ENCODE data around the gene GRIA2.

GRIA2 gene

GRCh38 chr4:157293673-157294072 is 73.1 kb downstream of the GRIA2 start:
- H3K36me3 ChIP-seq (ENCODE audit: control insufficient read depth, insufficient read depth, low read length) = no peaks in the 10 kb centered on the region
- no peaks in the 10 kb centered on the region for H3K27me3 ChIP-seq (ENCODE audit: control insufficient read depth, insufficient read depth, low read length)
- H3K27ac ChIP-seq (ENCODE audit: low read length) = no peak overlapping the region
- no peaks in the 10 kb centered on the region for H3K4me1 ChIP-seq (ENCODE audit: control insufficient read depth, insufficient read depth, low read length)
- no CpG with 5 or more reads among the region's 4 CpGs for WGBS (ENCODE audit: insufficient coverage, insufficient read length)
- H3K9me3 ChIP-seq (ENCODE audit: control insufficient read depth, insufficient read depth, low read length) = no peaks in the 10 kb centered on the region
- no peak for DNase-seq (ENCODE audit: low read depth, low spot score)
- H3K4me3 ChIP-seq (ENCODE audit: low read length) = no peak overlapping the region

GRCh38 chr4:157294575-157294974 is 74.0 kb downstream of the GRIA2 start:
- Histone ChIP-seq H3K27me3 (ENCODE audit: control insufficient read depth, insufficient read depth, low read length) (no peaks in the 10 kb centered on the region), H3K9me3 (ENCODE audit: control insufficient read depth, insufficient read depth, low read length) (no peaks in the 10 kb centered on the region), H3K27ac (ENCODE audit: low read length) (no peak overlapping the region), H3K36me3 (ENCODE audit: control insufficient read depth, insufficient read depth, low read length) (no peaks in the 10 kb centered on the region), H3K4me3 (ENCODE audit: low read length) (no peak overlapping the region), H3K4me1 (ENCODE audit: control insufficient read depth, insufficient read depth, low read length) (no peaks in the 10 kb centered on the region)
- no peak for DNase-seq (ENCODE audit: low read depth, low spot score)
- no CpG with 5 or more reads among the region's 2 CpGs for WGBS (ENCODE audit: insufficient coverage, insufficient read length)

- no peaks in the 10 kb centered on the region for H3K27me3 ChIP-seq (ENCODE audit: control insufficient read depth, insufficient read depth, low read length)
- no peaks in the 10 kb centered on the region for H3K4me1 ChIP-seq (ENCODE audit: control insufficient read depth, insufficient read depth, low read length)
- no CpG with 5 or more reads among the region's 2 CpGs for WGBS (ENCODE audit: insufficient coverage, insufficient read length)
- no peak for DNase-seq (ENCODE audit: low read depth, low spot score)
- H3K9me3 ChIP-seq (ENCODE audit: control insufficient read depth, insufficient read depth, low read length) = no peaks in the 10 kb centered on the region
- no peak overlapping the region for H3K27ac ChIP-seq (ENCODE audit: low read length)
- no peaks in the 10 kb centered on the region for H3K36me3 ChIP-seq (ENCODE audit: control insufficient read depth, insufficient read depth, low read length)
- no peak overlapping the region for H3K4me3 ChIP-seq (ENCODE audit: low read length)
These were observed 80.2 kb downstream of the GRIA2 start for GRCh38 chr4:157300701-157301100.

- Histone ChIP-seq H3K9me3 (ENCODE audit: control insufficient read depth, insufficient read depth, low read length) (no peaks in the 10 kb centered on the region), H3K27ac (ENCODE audit: low read length) (no peak overlapping the region), H3K4me3 (ENCODE audit: low read length) (no peak overlapping the region), H3K27me3 (ENCODE audit: control insufficient read depth, insufficient read depth, low read length) (no peaks in the 10 kb centered on the region), H3K4me1 (ENCODE audit: control insufficient read depth, insufficient read depth, low read length) (no peaks in the 10 kb centered on the region), H3K36me3 (ENCODE audit: control insufficient read depth, insufficient read depth, low read length) (no peaks in the 10 kb centered on the region)
- no CpG with 5 or more reads among the region's 6 CpGs for WGBS (ENCODE audit: insufficient coverage, insufficient read length)
- DNase-seq (ENCODE audit: low read depth, low spot score) = no peak
These were observed 83.0 kb downstream of the GRIA2 start for GRCh38 chr4:157303471-157303960.

GRCh38 chr4:157304769-157305168 is 84.2 kb downstream of the GRIA2 start:
- DNase-seq (ENCODE audit: low read depth, low spot score) = no peak
- Histone ChIP-seq H3K4me3 (ENCODE audit: low read length) (no peak overlapping the region), H3K36me3 (ENCODE audit: control insufficient read depth, insufficient read depth, low read length) (no peaks in the 10 kb centered on the region), H3K27ac (ENCODE audit: low read length) (no peak overlapping the region), H3K4me1 (ENCODE audit: control insufficient read depth, insufficient read depth, low read length) (no peaks in the 10 kb centered on the region), H3K27me3 (ENCODE audit: control insufficient read depth, insufficient read depth, low read length) (no peaks in the 10 kb centered on the region), H3K9me3 (ENCODE audit: control insufficient read depth, insufficient read depth, low read length) (no peaks in the 10 kb centered on the region)
- no CpG with 5 or more reads among the region's 5 CpGs for WGBS (ENCODE audit: insufficient coverage, insufficient read length)

GRCh38 chr4:157312702-157313101 is 92.2 kb downstream of the GRIA2 start:
- DNase-seq (ENCODE audit: low read depth, low spot score) = no peak
- no peaks in the 10 kb centered on the region for H3K36me3 ChIP-seq (ENCODE audit: control insufficient read depth, insufficient read depth, low read length)
- no peak overlapping the region for H3K27ac ChIP-seq (ENCODE audit: low read length)
- WGBS (ENCODE audit: insufficient coverage, insufficient read length) = no CpG with 5 or more reads among the region's 5 CpGs
- H3K9me3 ChIP-seq (ENCODE audit: control insufficient read depth, insufficient read depth, low read length) = no peaks in the 10 kb centered on the region
- no peaks in the 10 kb centered on the region for H3K4me1 ChIP-seq (ENCODE audit: control insufficient read depth, insufficient read depth, low read length)
- no peaks in the 10 kb centered on the region for H3K27me3 ChIP-seq (ENCODE audit: control insufficient read depth, insufficient read depth, low read length)
- no peak overlapping the region for H3K4me3 ChIP-seq (ENCODE audit: low read length)

GRCh38 chr4:157314906-157315305 is 94.4 kb downstream of the GRIA2 start:
- H3K4me3 ChIP-seq (ENCODE audit: low read length) = no peak overlapping the region
- H3K4me1 ChIP-seq (ENCODE audit: control insufficient read depth, insufficient read depth, low read length) = no peaks in the 10 kb centered on the region
- WGBS (ENCODE audit: insufficient coverage, insufficient read length) = no CpG with 5 or more reads among the region's 1 CpG
- no peak for DNase-seq (ENCODE audit: low read depth, low spot score)
- no peaks in the 10 kb centered on the region for H3K27me3 ChIP-seq (ENCODE audit: control insufficient read depth, insufficient read depth, low read length)
- H3K9me3 ChIP-seq (ENCODE audit: control insufficient read depth, insufficient read depth, low read length) = no peaks in the 10 kb centered on the region
- no peaks in the 10 kb centered on the region for H3K36me3 ChIP-seq (ENCODE audit: control insufficient read depth, insufficient read depth, low read length)
- H3K27ac ChIP-seq (ENCODE audit: low read length) = no peak overlapping the region

GRCh38 chr4:157315968-157316367 is 95.4 kb downstream of the GRIA2 start:
- no peak for DNase-seq (ENCODE audit: low read depth, low spot score)
- Histone ChIP-seq H3K4me1 (ENCODE audit: control insufficient read depth, insufficient read depth, low read length) (no peaks in the 10 kb centered on the region), H3K36me3 (ENCODE audit: control insufficient read depth, insufficient read depth, low read length) (no peaks in the 10 kb centered on the region), H3K27me3 (ENCODE audit: control insufficient read depth, insufficient read depth, low read length) (no peaks in the 10 kb centered on the region), H3K27ac (ENCODE audit: low read length) (no peak overlapping the region), H3K4me3 (ENCODE audit: low read length) (no peak overlapping the region), H3K9me3 (ENCODE audit: control insufficient read depth, insufficient read depth, low read length) (no peaks in the 10 kb centered on the region)
- WGBS (ENCODE audit: insufficient coverage, insufficient read length) = no CpG with 5 or more reads among the region's 1 CpG

- Histone ChIP-seq H3K9me3 (ENCODE audit: control insufficient read depth, insufficient read depth, low read length) (no peaks in the 10 kb centered on the region), H3K4me3 (ENCODE audit: low read length) (no peak overlapping the region), H3K27me3 (ENCODE audit: control insufficient read depth, insufficient read depth, low read length) (no peaks in the 10 kb centered on the region), H3K4me1 (ENCODE audit: control insufficient read depth, insufficient read depth, low read length) (no peaks in the 10 kb centered on the region), H3K36me3 (ENCODE audit: control insufficient read depth, insufficient read depth, low read length) (no peaks in the 10 kb centered on the region), H3K27ac (ENCODE audit: low read length) (no peak overlapping the region)
- no peak for DNase-seq (ENCODE audit: low read depth, low spot score)
- no CpG with 5 or more reads among the region's 2 CpGs for WGBS (ENCODE audit: insufficient coverage, insufficient read length)
These were observed 99.6 kb downstream of the GRIA2 start for GRCh38 chr4:157320092-157320491.

- Histone ChIP-seq H3K27me3 (ENCODE audit: control insufficient read depth, insufficient read depth, low read length) (no peaks in the 10 kb centered on the region), H3K9me3 (ENCODE audit: control insufficient read depth, insufficient read depth, low read length) (no peaks in the 10 kb centered on the region), H3K4me3 (ENCODE audit: low read length) (no peak overlapping the region), H3K36me3 (ENCODE audit: control insufficient read depth, insufficient read depth, low read length) (no peaks in the 10 kb centered on the region), H3K27ac (ENCODE audit: low read length) (no peak overlapping the region), H3K4me1 (ENCODE audit: control insufficient read depth, insufficient read depth, low read length) (no peaks in the 10 kb centered on the region)
- no CpG with 5 or more reads among the region's 2 CpGs for WGBS (ENCODE audit: insufficient coverage, insufficient read length)
- no peak for DNase-seq (ENCODE audit: low read depth, low spot score)
These were observed 107.1 kb downstream of the GRIA2 start for GRCh38 chr4:157327666-157328065.

GRCh38 chr4:157357887-157358286 is 137.4 kb downstream of the GRIA2 start:
- Histone ChIP-seq H3K27ac (ENCODE audit: low read length) (no peak overlapping the region), H3K4me3 (ENCODE audit: low read length) (no peak overlapping the region), H3K27me3 (ENCODE audit: control insufficient read depth, insufficient read depth, low read length) (no peaks in the 10 kb centered on the region), H3K36me3 (ENCODE audit: control insufficient read depth, insufficient read depth, low read length) (no peaks in the 10 kb centered on the region), H3K4me1 (ENCODE audit: control insufficient read depth, insufficient read depth, low read length) (no peaks in the 10 kb centered on the region), H3K9me3 (ENCODE audit: control insufficient read depth, insufficient read depth, low read length) (no peaks in the 10 kb centered on the region)
- WGBS (ENCODE audit: insufficient coverage, insufficient read length) = no CpG with 5 or more reads among the region's 1 CpG
- DNase-seq (ENCODE audit: low read depth, low spot score) = no peak
